Osteoblast (primary cell): ENCODE data around the gene GYG2. TPM values are rescaled to one million over a fixed set of nuclear protein-coding genes. Genes with fewer than 3 reads are reported as not detected.

Experiments
- DNase-seq: peaks from one replicate; pipeline ENCODE4 v3.0.0; 2011; ENCODE audit warnings: low spot score, mixed read lengths; ENCODE audit not compliant: insufficient read length; ENCODE audit errors: missing footprints
- H2AFZ ChIP-seq: 2 replicates; pipeline ENCODE4 v1.6.0; 2011; ENCODE audit warnings: mild to moderate bottlenecking, low read length
- H3K27ac ChIP-seq: 2 replicates; pipeline ENCODE4 v1.5.1; 2011; ENCODE audit warnings: mild to moderate bottlenecking, low read depth, low read length, moderate library complexity
- H3K27me3 ChIP-seq: 2 replicates; pipeline ENCODE4 v1.6.0; 2012; ENCODE audit warnings: mild to moderate bottlenecking, control low read depth, inconsistent platforms, low read length, moderate library complexity; ENCODE audit not compliant: insufficient read depth
- H3K36me3 ChIP-seq: 2 replicates; pipeline ENCODE4 v1.5.1; 2011; ENCODE audit warnings: mild to moderate bottlenecking, low read length, control low read depth, moderate library complexity; ENCODE audit not compliant: insufficient read depth
- H3K4me1 ChIP-seq: 2 replicates; pipeline ENCODE4 v1.5.1; 2011; ENCODE audit warnings: mild to moderate bottlenecking, low read length, control low read depth, moderate library complexity; ENCODE audit not compliant: insufficient read depth
- H3K4me2 ChIP-seq: 2 replicates; pipeline ENCODE4 v1.6.0; 2011; ENCODE audit warnings: mild to moderate bottlenecking, low read length; ENCODE audit not compliant: insufficient read depth
- H3K4me3 ChIP-seq: fragments of 200-600 bp; sonication (generic); 3 replicates; pipeline ENCODE4 v1.5.1; 2012; ENCODE audit warnings: mild to moderate bottlenecking, low read length, inconsistent platforms; ENCODE audit not compliant: insufficient read depth
- H3K79me2 ChIP-seq: 2 replicates; pipeline ENCODE4 v1.6.0; 2012; ENCODE audit warnings: mild to moderate bottlenecking, low read length, control low read depth, inconsistent platforms; ENCODE audit not compliant: insufficient read depth
- H3K9me3 ChIP-seq: 2 replicates; pipeline ENCODE4 v1.5.1; 2011; ENCODE audit warnings: low read depth, low read length, control low read depth
- H4K20me1 ChIP-seq: 2 replicates; pipeline ENCODE4 v1.6.0; 2012; ENCODE audit warnings: mild to moderate bottlenecking, low read length, control low read depth; ENCODE audit not compliant: insufficient read depth
- CTCF ChIP-seq: IDR thresholded peaks from 2 replicates; pipeline ENCODE4 v1.5.1; 2011; ENCODE audit warnings: mild to moderate bottlenecking, low read depth, low read length, moderate library complexity; ENCODE audit errors: extremely low read depth
- total RNA-seq: library from RNA; depleted of rRNA; stranded (reverse); fragments of >200 nt; gene quantifications from 2 replicates; pipeline ENCODE4 v1.2.3, GENCODE V29; 2012

GYG2 gene
- total RNA-seq, 1 donor = 6.2 TPM

GRCh38 chrX:2854918-2855317 is 26.2 kb downstream of the GYG2 start:
- Histone ChIP-seq H3K27me3 (no peaks in the 10 kb centered on the region), H3K27ac (no peak overlapping the region), H3K4me3 (no peak overlapping the region), H3K9me3 (no peaks in the 10 kb centered on the region), H3K79me2 (no peaks in the 10 kb centered on the region), H3K4me2 (no peak overlapping the region), H2AFZ (no peak overlapping the region), H4K20me1 (no peaks in the 10 kb centered on the region), H3K36me3 (no peaks in the 10 kb centered on the region), H3K4me1 (peaks cover 4% of the 10 kb centered on the region)
- no peak for DNase-seq
- TF ChIP-seq CTCF = no peak

- TF ChIP-seq CTCF = no peak
- Histone ChIP-seq H3K4me3 (no peak overlapping the region), H3K79me2 (no peaks in the 10 kb centered on the region), H3K36me3 (no peaks in the 10 kb centered on the region), H3K27me3 (no peaks in the 10 kb centered on the region), H4K20me1 (no peaks in the 10 kb centered on the region), H2AFZ (no peak overlapping the region), H3K4me1 (no peaks in the 10 kb centered on the region), H3K9me3 (no peaks in the 10 kb centered on the region), H3K4me2 (no peak overlapping the region), H3K27ac (no peak overlapping the region)
- no peak for DNase-seq
Observed at GRCh38 chrX:2855761-2856160, 27.0 kb downstream of the GYG2 start.

GRCh38 chrX:2857566-2857965 is 28.8 kb downstream of the GYG2 start:
- H4K20me1 ChIP-seq = no peaks in the 10 kb centered on the region
- H3K4me2 ChIP-seq = no peak overlapping the region
- H3K4me3 ChIP-seq = no peak overlapping the region
- H3K9me3 ChIP-seq = no peaks in the 10 kb centered on the region
- no peaks in the 10 kb centered on the region for H3K27me3 ChIP-seq
- no peaks in the 10 kb centered on the region for H3K79me2 ChIP-seq
- no peaks in the 10 kb centered on the region for H3K36me3 ChIP-seq
- H3K27ac ChIP-seq = no peak overlapping the region
- no peak for DNase-seq
- H3K4me1 ChIP-seq = no peaks in the 10 kb centered on the region
- TF ChIP-seq CTCF = no peak
- H2AFZ ChIP-seq = no peak overlapping the region

GRCh38 chrX:2859197-2859797 is 30.6 kb downstream of the GYG2 start:
- no peaks in the 10 kb centered on the region for H4K20me1 ChIP-seq
- no peak for TF ChIP-seq CTCF
- H3K4me1 ChIP-seq = no peaks in the 10 kb centered on the region

More at GRCh38 chrX:2859197-2859797, 30.6 kb downstream of the GYG2 start:
- Histone ChIP-seq H3K4me3 (no peak overlapping the region), H3K36me3 (no peaks in the 10 kb centered on the region), H3K79me2 (no peaks in the 10 kb centered on the region), H3K27me3 (no peaks in the 10 kb centered on the region), H3K9me3 (no peaks in the 10 kb centered on the region), H3K4me2 (no peak overlapping the region), H3K27ac (no peak overlapping the region), H2AFZ (no peak overlapping the region)
- DNase-seq = no peak
